Peyer's patch (tissue), 4 donors: Measurements from ENCODE around the gene OR14A16. TPM values are rescaled to one million over a fixed set of nuclear protein-coding genes. Genes with fewer than 3 reads are reported as not detected.

Experiments
- DNase-seq, 3 donors: peaks; one replicate each; pipeline ENCODE4 v3.0.0-alpha.2; 2017 to 2019
- H3K27ac ChIP-seq, 4 donors: fragments of 200-600 bp; sonication (generic); one replicate each; pipeline ENCODE4 v1.5.1; 2016 to 2019
- H3K27me3 ChIP-seq, 2 donors: fragments of 200-600 bp; sonication (generic); one replicate each; pipeline ENCODE4 v1.5.1; 2019
- H3K36me3 ChIP-seq, 3 donors: fragments of 200-600 bp; sonication (generic); one replicate each; pipeline ENCODE4 v1.5.1; 2016 to 2019
- H3K4me1 ChIP-seq, 4 donors: fragments of 200-600 bp; sonication (generic); one replicate each; pipeline ENCODE4 v1.5.1; 2016 to 2019
- H3K4me3 ChIP-seq, 4 donors: fragments of 200-600 bp; sonication (generic); 1 replicate in 3 of 4; 2 replicates in 1 of 4; pipeline ENCODE4 v1.5.1; 2016 to 2019; ENCODE audit warnings: mild to moderate bottlenecking in 1 of 4
- H3K9me3 ChIP-seq, 4 donors: fragments of 200-600 bp; sonication (generic); one replicate each; pipeline ENCODE4 v1.5.1; 2016 to 2019; ENCODE audit warnings: mild to moderate bottlenecking in 1 of 4
- CTCF ChIP-seq, 6 experiments: fragments of 450-650 bp in 4 of 6; fragments of 200-600 bp in 2 of 6; sonication (generic) in 1 of 6; IDR thresholded peaks; one replicate each; pipeline ENCODE4 v1.5.1; 2017 to 2019; ENCODE audit warnings: antibody characterized with exemption in 6 of 6, mild to moderate bottlenecking in 3 of 6, moderate library complexity in 1 of 6
- POLR2A ChIP-seq, 2 donors: fragments of 450-650 bp; IDR thresholded peaks; one replicate each; pipeline ENCODE4 v1.5.1; 2017; ENCODE audit warnings: antibody characterized with exemption in 2 of 2, mild to moderate bottlenecking in 2 of 2, moderate library complexity in 2 of 2
- total RNA-seq, 4 donors: library from RNA; depleted of rRNA; stranded (reverse); fragments of >200 nt; gene quantifications; one replicate each; pipeline ENCODE4 v1.1.0, GENCODE V29; 2016

OR14A16 gene
- total RNA-seq, 4 donors from 2014 or later: not detected

- DNase-seq: no peak
- Histone ChIP-seq H3K27me3 (no peaks in the 10 kb centered on the region), H3K36me3 (no peaks in the 10 kb centered on the region), H3K27ac (no peak overlapping the region), H3K9me3 (no peaks in the 10 kb centered on the region), H3K4me1 (no peaks in the 10 kb centered on the region), H3K4me3 (no peak overlapping the region)
- TF ChIP-seq CTCF (IDR thresholded peaks at IDR 0.05) (no peak), POLR2A (IDR thresholded peaks at IDR 0.05) (no peak)
These were observed 5.7 kb upstream of the OR14A16 start for GRCh38 chr1:247829656-247830055.

GRCh38 chr1:247825362-247825761 lies 1.4 kb upstream of the OR14A16 start:
- H3K36me3 ChIP-seq: no peaks in the 10 kb centered on the region
- no peak overlapping the region for H3K4me3 ChIP-seq
- H3K4me1 ChIP-seq: no peaks in the 10 kb centered on the region
- H3K27ac ChIP-seq: no peak overlapping the region
- H3K27me3 ChIP-seq: no peaks in the 10 kb centered on the region
- TF ChIP-seq POLR2A (IDR thresholded peaks at IDR 0.05) (no peak), CTCF (IDR thresholded peaks at IDR 0.05) (no peak)
- DNase-seq: no peak
- no peaks in the 10 kb centered on the region for H3K9me3 ChIP-seq

GRCh38 chr1:247822060-247822459 lies 1.9 kb downstream of the OR14A16 start:
- H3K27ac ChIP-seq: no peak overlapping the region
- H3K4me3 ChIP-seq: no peak overlapping the region
- H3K36me3 ChIP-seq: no peaks in the 10 kb centered on the region
- no peaks in the 10 kb centered on the region for H3K4me1 ChIP-seq
- no peaks in the 10 kb centered on the region for H3K27me3 ChIP-seq
- no peak for DNase-seq
- TF ChIP-seq CTCF (IDR thresholded peaks at IDR 0.05): no peak
- TF ChIP-seq POLR2A (IDR thresholded peaks at IDR 0.05): no peak
- H3K9me3 ChIP-seq: no peaks in the 10 kb centered on the region

- no peaks in the 10 kb centered on the region for H3K27me3 ChIP-seq
- H3K36me3 ChIP-seq: no peaks in the 10 kb centered on the region
- H3K4me3 ChIP-seq: no peak overlapping the region
- no peak overlapping the region for H3K27ac ChIP-seq
- DNase-seq: no peak
- H3K4me1 ChIP-seq: no peaks in the 10 kb centered on the region
- H3K9me3 ChIP-seq: peaks cover 0 to 3% (median 0%) of the 10 kb centered on the region in 4 donors
- TF ChIP-seq POLR2A (IDR thresholded peaks at IDR 0.05) (no peak), CTCF (IDR thresholded peaks at IDR 0.05) (no peak)
These were observed 11.3 kb downstream of the OR14A16 start for GRCh38 chr1:247812637-247813036.

GRCh38 chr1:247797518-247797917 lies 26.4 kb downstream of the OR14A16 start:
- peaks cover 0 to 4% (median 0%) of the 10 kb centered on the region in 4 donors for H3K9me3 ChIP-seq
- no peak overlapping the region for H3K27ac ChIP-seq
- TF ChIP-seq POLR2A (IDR thresholded peaks at IDR 0.05): no peak
- no peak for TF ChIP-seq CTCF (IDR thresholded peaks at IDR 0.05)
- no peaks in the 10 kb centered on the region for H3K36me3 ChIP-seq
- no peaks in the 10 kb centered on the region for H3K4me1 ChIP-seq
- no peak for DNase-seq
- no peak overlapping the region for H3K4me3 ChIP-seq
- H3K27me3 ChIP-seq: no peaks in the 10 kb centered on the region

GRCh38 chr1:247769603-247770002 lies 54.3 kb downstream of the OR14A16 start:
- H3K4me3 ChIP-seq: no peak overlapping the region
- no peaks in the 10 kb centered on the region for H3K36me3 ChIP-seq
- no peak for TF ChIP-seq CTCF (IDR thresholded peaks at IDR 0.05)
- no peak for TF ChIP-seq POLR2A (IDR thresholded peaks at IDR 0.05)
- DNase-seq: no peak
- H3K9me3 ChIP-seq: no peaks in the 10 kb centered on the region
- H3K27ac ChIP-seq: no peak overlapping the region
- no peaks in the 10 kb centered on the region for H3K27me3 ChIP-seq
- H3K4me1 ChIP-seq: no peaks in the 10 kb centered on the region
